Body of pancreas (tissue), 4 donors: ENCODE measurements around the gene ZNF76. TPM values are rescaled to one million over a fixed set of nuclear protein-coding genes. Genes with fewer than 3 reads are reported as not detected.

ENCODE experiments used
- ATAC-seq: fragments of 150-250 bp; one replicate; pipeline ENCODE4 v1.9.1; 2016
- DNase-seq, 4 donors: peaks; one replicate each; pipeline ENCODE4 v3.0.0-alpha.2; 2019
- H3K27ac ChIP-seq, 4 donors: fragments of 200-600 bp; sonication (generic); 1 replicate in 3 of 4; 2 replicates in 1 of 4; pipeline versions ENCODE4 v1.5.1 to v1.6.1; 2016 to 2019; ENCODE audit warnings: mild to moderate bottlenecking in 1 of 4, mixed read lengths in 1 of 4, moderate library complexity in 1 of 4
- H3K27me3 ChIP-seq, 2 donors: fragments of 200-600 bp; sonication (generic); one replicate each; pipeline ENCODE4 v1.6.0; 2016; ENCODE audit warnings: mild to moderate bottlenecking in 1 of 2
- H3K36me3 ChIP-seq, 2 donors: fragments of 200-600 bp; sonication (generic); replicated peaks in 1 of 2; 2 replicates each; pipeline ENCODE4 v1.5.1; 2016; ENCODE audit warnings: low read depth in 2 of 2; ENCODE audit not compliant: insufficient read depth in 1 of 2
- H3K4me1 ChIP-seq: fragments of 200-600 bp; sonication (generic); one replicate; pipeline ENCODE4 v1.6.0; 2016
- H3K4me3 ChIP-seq, 2 donors: fragments of 200-600 bp; sonication (generic); 1 replicate in 1 of 2; 2 replicates in 1 of 2; pipeline ENCODE4 v1.5.1; 2016 to 2019
- H3K9me3 ChIP-seq, 3 donors: fragments of 200-600 bp; sonication (generic); 1 replicate in 2 of 3; 2 replicates in 1 of 3; pipeline ENCODE4 v1.5.1; 2016
- POLR2A ChIP-seq, 3 donors: fragments of 450-650 bp; IDR thresholded peaks; one replicate each; pipeline ENCODE4 v1.6.1; 2016; ENCODE audit warnings: antibody characterized with exemption in 3 of 3, mild to moderate bottlenecking in 2 of 3
- WGBS, 2 donors: methylation state at CpG; one replicate each; pipeline ENCODE4 v1.1.5; 2017; 5-methylcytosine and 5-hydroxymethylcytosine counted together
- intact Hi-C: fragments of 100-400 bp; cut with DNase I; formaldehyde crosslinking; loops from one replicate; pipeline ENCODE4 v1.15.1; 2023
- total RNA-seq, 2 donors: library from RNA; depleted of rRNA; stranded (reverse); fragments of >200 nt; gene quantifications; one replicate each; pipeline ENCODE4 v1.1.0, GENCODE V29; 2016
- TF ChIP-seq, protein P1 (sequence below), 7 experiments: fragments of 450-650 bp in 4 of 7; fragments of 200-600 bp in 3 of 7; sonication (generic) in 3 of 7; IDR thresholded peaks; one replicate each; pipeline ENCODE4 v1.5.1; 2016 to 2019; ENCODE audit warnings: antibody characterized with exemption in 7 of 7

The ZNF76 gene
- total RNA-seq, 2 donors from 2014 or later, result 34.2 to 56.7 TPM

DNA sequence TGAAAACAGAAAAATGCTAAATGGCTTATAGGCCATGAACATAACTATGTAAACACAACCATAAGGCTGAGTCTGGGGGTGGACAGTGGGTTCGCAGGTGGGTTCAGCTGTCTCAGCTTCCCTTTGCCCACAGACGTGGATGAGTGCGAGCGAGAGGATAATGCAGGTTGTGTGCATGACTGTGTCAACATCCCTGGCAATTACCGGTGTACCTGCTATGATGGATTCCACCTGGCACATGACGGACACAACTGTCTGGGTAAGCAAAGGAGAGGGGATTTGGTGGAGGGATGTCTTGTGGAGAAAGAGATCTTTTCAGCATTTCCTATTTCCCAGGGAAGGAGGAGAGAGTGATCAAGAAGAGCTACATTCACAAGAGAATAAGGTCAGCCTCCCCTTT, 31.1 kb upstream of the ZNF76 start:
- intact Hi-C loops, result no loop called here
- ATAC-seq, result no peak
- no peak for TF ChIP-seq POLR2A (IDR thresholded peaks at IDR 0.05)
- TF ChIP-seq, protein P1, sequence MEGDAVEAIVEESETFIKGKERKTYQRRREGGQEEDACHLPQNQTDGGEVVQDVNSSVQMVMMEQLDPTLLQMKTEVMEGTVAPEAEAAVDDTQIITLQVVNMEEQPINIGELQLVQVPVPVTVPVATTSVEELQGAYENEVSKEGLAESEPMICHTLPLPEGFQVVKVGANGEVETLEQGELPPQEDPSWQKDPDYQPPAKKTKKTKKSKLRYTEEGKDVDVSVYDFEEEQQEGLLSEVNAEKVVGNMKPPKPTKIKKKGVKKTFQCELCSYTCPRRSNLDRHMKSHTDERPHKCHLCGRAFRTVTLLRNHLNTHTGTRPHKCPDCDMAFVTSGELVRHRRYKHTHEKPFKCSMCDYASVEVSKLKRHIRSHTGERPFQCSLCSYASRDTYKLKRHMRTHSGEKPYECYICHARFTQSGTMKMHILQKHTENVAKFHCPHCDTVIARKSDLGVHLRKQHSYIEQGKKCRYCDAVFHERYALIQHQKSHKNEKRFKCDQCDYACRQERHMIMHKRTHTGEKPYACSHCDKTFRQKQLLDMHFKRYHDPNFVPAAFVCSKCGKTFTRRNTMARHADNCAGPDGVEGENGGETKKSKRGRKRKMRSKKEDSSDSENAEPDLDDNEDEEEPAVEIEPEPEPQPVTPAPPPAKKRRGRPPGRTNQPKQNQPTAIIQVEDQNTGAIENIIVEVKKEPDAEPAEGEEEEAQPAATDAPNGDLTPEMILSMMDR (IDR thresholded peaks at IDR 0.05), result no peak
- Histone ChIP-seq H3K27ac (no peak overlapping the region), H3K9me3 (no peaks in the 10 kb centered on the region), H3K4me1 (no peaks in the 10 kb centered on the region), H3K4me3 (no peak overlapping the region), H3K27me3 (no peaks in the 10 kb centered on the region), H3K36me3 (no peaks in the 10 kb centered on the region)
- DNase-seq, result no peak
- WGBS, 2 donors, result 87 to 93% methylated on average over 6 of the region's 6 CpGs

DNA sequence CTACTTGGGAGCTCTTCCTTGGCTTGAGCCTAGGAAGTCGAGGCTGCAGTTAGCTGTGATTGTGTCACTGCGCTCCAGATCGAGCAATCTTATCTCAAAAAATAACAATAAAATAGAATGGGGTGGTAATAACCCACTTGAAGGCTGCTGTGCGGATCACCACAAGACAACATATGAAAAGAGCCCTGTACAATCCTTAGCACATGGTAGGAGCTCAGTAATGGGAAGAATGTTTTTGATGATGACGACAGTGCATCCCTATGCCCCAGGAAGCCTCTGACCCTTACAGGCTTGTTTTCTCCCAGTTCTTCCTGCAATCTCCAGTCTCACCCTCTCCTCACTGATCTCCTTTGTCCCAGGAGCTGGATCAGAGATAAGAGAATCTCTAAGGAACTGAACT, 30.2 kb upstream of the ZNF76 start:
- intact Hi-C loops, result no loop called here
- WGBS, 2 donors, result 94% methylated on average over 5 of the region's 5 CpGs
- H3K36me3 ChIP-seq, result no peaks in the 10 kb centered on the region
- H3K27ac ChIP-seq, result no peak overlapping the region
- no peaks in the 10 kb centered on the region for H3K4me1 ChIP-seq
- no peaks in the 10 kb centered on the region for H3K9me3 ChIP-seq
- H3K4me3 ChIP-seq, result no peak overlapping the region
- DNase-seq (no peak), ATAC-seq (no peak)
- TF ChIP-seq, protein P1 (IDR thresholded peaks at IDR 0.05), result no peak
- no peak for TF ChIP-seq POLR2A (IDR thresholded peaks at IDR 0.05)
- no peaks in the 10 kb centered on the region for H3K27me3 ChIP-seq

DNA sequence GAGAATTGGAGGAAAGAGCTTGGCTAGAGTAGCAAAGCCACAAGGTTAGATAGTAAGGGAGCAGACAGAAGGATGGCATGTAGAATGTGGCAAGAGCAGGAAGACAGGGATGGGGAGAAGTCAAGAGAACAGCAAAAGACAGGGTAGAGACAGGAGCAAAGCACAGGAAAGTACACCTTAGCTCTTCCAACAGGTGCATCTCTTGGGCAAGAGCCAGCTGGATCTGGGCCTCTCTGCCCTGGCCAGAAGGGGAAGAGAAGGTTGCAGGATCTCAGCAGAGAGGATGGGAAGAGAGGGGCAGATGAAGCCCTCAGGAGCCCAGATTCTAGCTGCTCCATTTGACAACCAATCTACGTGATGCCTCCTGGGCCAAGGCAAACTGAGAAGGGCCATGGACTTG, 29.0 kb upstream of the ZNF76 start:
- no peaks in the 10 kb centered on the region for H3K9me3 ChIP-seq
- intact Hi-C loops, result no loop called here
- no peaks in the 10 kb centered on the region for H3K36me3 ChIP-seq
- ATAC-seq (no peak), DNase-seq (no peak)
- TF ChIP-seq POLR2A (IDR thresholded peaks at IDR 0.05), result no peak
- TF ChIP-seq, protein P1 (IDR thresholded peaks at IDR 0.05), result no peak
- H3K4me1 ChIP-seq, result no peaks in the 10 kb centered on the region
- H3K27me3 ChIP-seq, result no peaks in the 10 kb centered on the region
- WGBS, 2 donors, result 90 to 91% methylated on average over 1 of the region's 1 CpG
- H3K4me3 ChIP-seq, result no peak overlapping the region
- no peak overlapping the region for H3K27ac ChIP-seq

DNA sequence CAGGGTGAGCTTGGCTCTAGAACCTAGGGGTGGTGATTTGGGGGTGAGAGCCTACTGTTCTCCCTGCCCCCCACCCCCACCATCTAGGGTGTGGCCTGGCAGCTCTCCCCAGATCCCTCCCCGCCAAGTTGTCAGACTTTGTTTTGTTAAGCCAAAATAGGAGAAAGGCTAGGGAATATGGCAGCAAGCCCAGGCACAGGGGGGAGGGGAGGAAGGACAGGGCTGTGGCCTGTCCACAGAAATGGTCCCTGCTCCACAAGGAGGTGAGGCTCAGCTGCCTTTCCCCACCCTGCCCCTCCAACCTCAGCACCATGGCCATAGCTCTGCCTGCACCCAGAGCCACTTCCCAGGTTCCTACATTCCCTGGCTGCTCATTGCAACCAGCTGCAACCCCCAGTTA, 28.6 kb upstream of the ZNF76 start:
- Histone ChIP-seq H3K27ac (no peak overlapping the region), H3K9me3 (no peaks in the 10 kb centered on the region), H3K4me3 (no peak overlapping the region), H3K4me1 (no peaks in the 10 kb centered on the region), H3K36me3 (no peaks in the 10 kb centered on the region), H3K27me3 (no peaks in the 10 kb centered on the region)
- TF ChIP-seq POLR2A (IDR thresholded peaks at IDR 0.05), result no peak
- TF ChIP-seq, protein P1 (IDR thresholded peaks at IDR 0.05), result no peak
- 27 to 40% methylated on average over 1 of the region's 1 CpG for WGBS, 2 donors
- intact Hi-C loops, result no loop called here
- DNase-seq, result peak in 2 of 4 donors; percentile 7 to 22
- ATAC-seq, result no peak

DNA sequence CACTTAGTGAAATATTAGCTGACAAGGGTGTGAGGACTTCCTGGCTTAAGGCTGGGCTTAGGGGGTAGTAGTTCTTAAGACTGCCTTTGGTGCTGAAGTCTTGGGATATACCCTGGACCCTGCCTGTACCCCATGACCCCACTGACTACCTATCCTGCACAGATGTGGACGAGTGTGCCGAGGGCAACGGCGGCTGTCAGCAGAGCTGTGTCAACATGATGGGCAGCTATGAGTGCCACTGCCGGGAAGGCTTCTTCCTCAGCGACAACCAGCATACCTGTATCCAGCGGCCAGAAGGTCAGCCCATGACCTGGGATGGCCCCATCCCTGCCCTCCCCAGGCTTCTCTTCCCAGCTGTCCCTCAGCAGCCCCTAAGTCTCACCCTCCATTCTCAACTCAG, 28.0 kb upstream of the ZNF76 start:
- intact Hi-C loops, result no loop called here
- H3K27ac ChIP-seq, result no peak overlapping the region

More for the DNA sequence above, 28.0 kb upstream of the ZNF76 start:
- H3K9me3 ChIP-seq, result no peaks in the 10 kb centered on the region
- 91 to 92% methylated on average over 7 of the region's 7 CpGs for WGBS, 2 donors
- DNase-seq, result no peak
- H3K36me3 ChIP-seq, result no peaks in the 10 kb centered on the region
- no peak for TF ChIP-seq POLR2A (IDR thresholded peaks at IDR 0.05)
- TF ChIP-seq, protein P1 (IDR thresholded peaks at IDR 0.05), result no peak
- no peak for ATAC-seq
- H3K4me3 ChIP-seq, result no peak overlapping the region
- no peaks in the 10 kb centered on the region for H3K4me1 ChIP-seq
- H3K27me3 ChIP-seq, result no peaks in the 10 kb centered on the region
